ENCODE results near the gene CDY1.
"Not testable (repeated sequence)": the region's sequence is repeated elsewhere in the genome, so short reads cannot be mapped to it uniquely, and the experiment has no call there.

The CDY1 gene

DNA sequence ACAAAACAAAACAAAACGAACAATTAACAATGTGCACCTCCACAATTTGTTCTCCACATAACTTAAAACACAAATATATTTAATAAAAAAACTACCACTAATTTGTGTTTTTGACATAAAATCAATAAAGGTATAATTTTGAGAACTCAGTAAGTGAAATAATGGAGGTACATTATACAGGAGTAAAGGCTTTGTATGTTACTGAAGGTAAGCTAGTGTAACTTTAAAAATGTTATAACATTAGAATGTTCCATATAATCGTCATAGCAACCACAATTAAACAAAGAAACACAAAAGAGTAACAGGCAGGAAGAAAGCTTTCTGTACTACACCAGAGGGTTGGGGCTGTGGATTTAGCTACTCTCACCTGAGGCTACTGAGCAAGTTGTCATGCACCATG lies at the start of gene CDY1:
Gene CDY1 (plus strand): TSS at position 301 of the 400 bp plus-strand sequence. CDS start 326 bp downstream, outside the sequence.
- DNase-seq, result not testable (repeated sequence)

GRCh38 chrY:25593336-25593735 lies 28.6 kb upstream of the CDY1 start:
- DNase-seq, result not testable (repeated sequence)

DNA sequence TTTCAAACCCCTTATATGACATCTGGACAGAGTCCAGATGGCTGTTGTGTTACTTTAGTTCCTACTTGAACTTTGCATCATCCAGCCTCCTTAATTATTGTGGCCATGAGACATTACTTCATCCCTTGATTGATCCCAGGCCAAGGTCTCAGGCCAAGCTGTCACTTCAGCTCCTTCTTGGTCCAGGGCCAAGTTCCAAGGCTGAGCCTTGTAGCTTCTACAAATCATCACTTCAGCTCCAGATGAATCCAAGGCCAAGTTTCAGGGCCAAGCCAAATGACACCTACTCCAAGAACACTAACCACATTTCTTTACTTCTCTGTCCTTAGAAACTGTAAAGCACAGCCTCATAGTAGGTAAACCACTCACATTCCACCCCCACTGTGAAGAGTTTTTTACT lies 1.7 kb upstream of the CDY1 start:
- DNase-seq, result not testable (repeated sequence)

DNA sequence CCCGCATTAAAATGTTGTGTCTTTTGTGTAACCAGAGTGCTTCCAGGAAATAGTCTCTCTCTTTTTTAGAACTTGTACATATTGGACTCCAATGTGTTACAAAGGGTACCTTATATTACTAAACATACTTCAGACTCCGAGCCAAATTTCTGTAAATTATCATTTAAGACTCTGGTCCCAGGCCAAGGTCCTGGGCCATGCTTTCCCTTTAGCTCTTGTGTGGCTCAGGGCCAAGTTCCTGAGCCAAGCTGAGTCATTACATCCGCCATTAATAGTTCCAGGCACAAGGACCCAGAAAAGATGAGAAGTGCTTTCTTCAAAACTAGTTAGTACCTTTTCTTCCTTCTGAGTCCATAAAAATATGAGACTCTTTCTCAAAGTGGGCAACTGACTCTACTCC lies 4.6 kb downstream of the CDY1 start:
- DNase-seq, result not testable (repeated sequence)

GRCh38 chrY:25630383-25631112 lies 8.6 kb downstream of the CDY1 start:
- not testable (repeated sequence) for DNase-seq

DNA sequence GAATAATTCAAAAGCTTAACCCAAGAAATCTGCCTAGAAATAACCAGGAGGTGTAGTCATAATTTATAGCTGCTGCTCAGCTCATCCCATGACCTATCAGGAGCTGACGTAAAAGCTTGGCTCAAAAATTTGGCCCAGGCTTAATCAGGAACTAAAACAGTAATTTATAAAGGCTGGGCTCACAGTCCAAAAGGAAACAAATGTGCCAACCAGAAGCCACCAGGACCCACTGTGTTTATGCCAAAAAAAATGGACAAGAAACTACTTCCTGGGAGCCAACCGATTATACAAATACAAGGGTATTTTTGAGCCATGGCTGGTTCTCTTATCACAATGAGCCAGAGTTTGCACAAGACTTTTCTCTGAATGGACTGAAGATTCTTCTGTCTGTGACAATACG lies 17.9 kb downstream of the CDY1 start:
- not testable (repeated sequence) for DNase-seq

GRCh38 chrY:25643024-25643915 lies 21.4 kb downstream of the CDY1 start:
- not testable (repeated sequence) for DNase-seq
